Nephron (organoid): ENCODE measurements around the gene TBC1D10A.

Experiments used
- H3K27ac Mint-ChIP-seq, 3 experiments: 2 replicates each; pipeline ENCODE4 v1.8.0; 2020; ENCODE audit warnings: mixed read lengths in 3 of 3, mild to moderate bottlenecking in 2 of 3, moderate library complexity in 1 of 3
- H3K27me3 Mint-ChIP-seq: 2 replicates; pipeline ENCODE4 v1.8.0; 2021; ENCODE audit warnings: low read depth, mild to moderate bottlenecking, moderate library complexity, mixed read lengths
- H3K36me3 Mint-ChIP-seq: 2 replicates; pipeline ENCODE4 v1.8.0; 2020; ENCODE audit warnings: low read depth, mixed read lengths
- H3K4me1 Mint-ChIP-seq: 2 replicates; pipeline ENCODE4 v1.8.0; 2020; ENCODE audit warnings: mixed read lengths
- H3K4me3 Mint-ChIP-seq, 3 experiments: 2 replicates each; pipeline ENCODE4 v1.8.0; 2020; ENCODE audit warnings: mild to moderate bottlenecking in 3 of 3, mixed read lengths in 3 of 3, moderate library complexity in 2 of 3
- H3K9me3 Mint-ChIP-seq: 2 replicates; pipeline ENCODE4 v1.8.0; 2020; ENCODE audit warnings: mixed read lengths
- TF ChIP-seq, protein P1 (sequence below), 3 experiments: fragments of 200-600 bp; sonication (generic); IDR thresholded peaks; one replicate each; pipeline ENCODE4 v1.5.0; 2021; ENCODE audit warnings: antibody characterized with exemption in 3 of 3; ENCODE audit not compliant: unreplicated experiment in 3 of 3

The TBC1D10A gene

GRCh38 chr22:30286331-30286730, 40.4 kb downstream of the TBC1D10A start:
- H3K9me3 Mint-ChIP-seq = no peaks in the 10 kb centered on the region

GRCh38 chr22:30285846-30286200, 40.9 kb downstream of the TBC1D10A start:
- H3K27ac Mint-ChIP-seq = no peak overlapping the region
- H3K36me3 Mint-ChIP-seq = no peaks in the 10 kb centered on the region
- TF ChIP-seq, protein P1, sequence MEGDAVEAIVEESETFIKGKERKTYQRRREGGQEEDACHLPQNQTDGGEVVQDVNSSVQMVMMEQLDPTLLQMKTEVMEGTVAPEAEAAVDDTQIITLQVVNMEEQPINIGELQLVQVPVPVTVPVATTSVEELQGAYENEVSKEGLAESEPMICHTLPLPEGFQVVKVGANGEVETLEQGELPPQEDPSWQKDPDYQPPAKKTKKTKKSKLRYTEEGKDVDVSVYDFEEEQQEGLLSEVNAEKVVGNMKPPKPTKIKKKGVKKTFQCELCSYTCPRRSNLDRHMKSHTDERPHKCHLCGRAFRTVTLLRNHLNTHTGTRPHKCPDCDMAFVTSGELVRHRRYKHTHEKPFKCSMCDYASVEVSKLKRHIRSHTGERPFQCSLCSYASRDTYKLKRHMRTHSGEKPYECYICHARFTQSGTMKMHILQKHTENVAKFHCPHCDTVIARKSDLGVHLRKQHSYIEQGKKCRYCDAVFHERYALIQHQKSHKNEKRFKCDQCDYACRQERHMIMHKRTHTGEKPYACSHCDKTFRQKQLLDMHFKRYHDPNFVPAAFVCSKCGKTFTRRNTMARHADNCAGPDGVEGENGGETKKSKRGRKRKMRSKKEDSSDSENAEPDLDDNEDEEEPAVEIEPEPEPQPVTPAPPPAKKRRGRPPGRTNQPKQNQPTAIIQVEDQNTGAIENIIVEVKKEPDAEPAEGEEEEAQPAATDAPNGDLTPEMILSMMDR (IDR thresholded peaks at IDR 0.05; ENCODE audit: unreplicated experiment in 3 of 3) = no peak
- H3K4me1 Mint-ChIP-seq = peaks cover 13% of the 10 kb centered on the region
- H3K4me3 Mint-ChIP-seq = no peak overlapping the region
- H3K27me3 Mint-ChIP-seq = no peaks in the 10 kb centered on the region
- H3K9me3 Mint-ChIP-seq = no peaks in the 10 kb centered on the region

More at GRCh38 chr22:30286331-30286730, 40.4 kb downstream of the TBC1D10A start:
- Mint-ChIP-seq H3K4me3 (peak overlapping the region; percentile 11 to 68 (median 66)), H3K27me3 (no peaks in the 10 kb centered on the region), H3K36me3 (no peaks in the 10 kb centered on the region), H3K4me1 (peaks cover 13% of the 10 kb centered on the region), H3K27ac (no peak overlapping the region)
- TF ChIP-seq, protein P1 (IDR thresholded peaks at IDR 0.05; ENCODE audit: unreplicated experiment in 3 of 3) = no peak

DNA sequence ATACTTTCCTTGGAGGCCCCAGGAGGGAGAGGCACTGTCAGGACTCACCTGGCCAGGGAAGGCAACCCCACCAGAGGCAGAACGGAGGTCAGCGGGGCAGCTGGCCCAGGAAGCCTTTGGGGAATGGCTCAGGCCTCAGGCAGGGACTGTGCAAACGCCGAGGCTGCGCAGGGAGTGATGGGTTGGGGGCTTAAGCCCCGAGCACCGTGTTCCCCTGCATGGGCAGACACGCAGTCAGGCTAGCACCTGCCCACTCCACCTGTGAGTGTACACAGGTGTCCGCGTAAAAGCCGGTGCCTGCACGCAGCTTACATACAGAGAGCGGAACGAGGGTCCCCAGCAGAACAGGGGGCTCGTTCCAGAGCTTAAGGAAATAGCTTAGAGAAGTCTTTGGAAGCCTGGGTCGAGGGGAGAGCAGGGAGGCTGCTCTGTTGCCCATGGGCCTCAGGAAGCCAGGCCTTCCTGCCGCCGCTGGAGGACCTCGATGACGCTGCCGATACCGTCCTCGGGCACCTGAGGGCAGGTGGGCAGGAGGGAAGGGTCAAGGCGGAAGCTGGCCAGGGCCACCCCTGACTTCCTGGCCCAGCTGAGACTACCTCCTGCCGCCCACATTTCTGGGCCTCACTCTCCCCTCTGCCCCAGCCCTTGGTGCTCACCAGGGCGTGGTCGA, 41.4 kb downstream of the TBC1D10A start:
- no peaks in the 10 kb centered on the region for H3K36me3 Mint-ChIP-seq
- TF ChIP-seq, protein P1 (IDR thresholded peaks at IDR 0.05; ENCODE audit: unreplicated experiment in 3 of 3) = no peak
- H3K27me3 Mint-ChIP-seq = no peaks in the 10 kb centered on the region
- H3K4me3 Mint-ChIP-seq = peak overlapping the region in 1 of 3 experiments; percentile 12
- no peak overlapping the region for H3K27ac Mint-ChIP-seq
- no peaks in the 10 kb centered on the region for H3K9me3 Mint-ChIP-seq
- H3K4me1 Mint-ChIP-seq = peaks cover 9% of the 10 kb centered on the region

DNA sequence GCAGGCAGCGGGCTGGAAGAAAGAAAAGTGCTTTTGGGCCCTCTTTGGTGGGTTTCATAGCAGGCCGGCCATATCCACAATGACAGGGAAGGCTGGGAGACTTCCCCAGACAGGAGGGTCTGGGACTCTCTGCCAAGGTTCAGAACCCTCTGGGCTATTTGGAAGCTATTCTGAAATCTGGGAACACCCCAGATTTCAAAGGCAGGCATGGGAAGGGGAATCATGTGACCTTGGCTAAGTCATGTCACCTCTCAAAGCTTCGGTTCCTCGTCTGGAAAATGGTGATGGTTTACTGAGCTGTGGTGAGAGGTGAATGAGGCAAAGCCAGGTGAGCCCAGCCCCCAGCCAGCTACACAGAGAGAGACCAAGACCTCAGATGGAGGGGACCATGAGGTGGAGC, 42.1 kb downstream of the TBC1D10A start:
- Mint-ChIP-seq H3K27ac (no peak overlapping the region), H3K4me1 (peaks cover 8% of the 10 kb centered on the region), H3K9me3 (no peaks in the 10 kb centered on the region), H3K36me3 (no peaks in the 10 kb centered on the region), H3K27me3 (no peaks in the 10 kb centered on the region), H3K4me3 (peak overlapping the region in 2 of 3 experiments; percentile 15 to 19)
- TF ChIP-seq, protein P1 (IDR thresholded peaks at IDR 0.05; ENCODE audit: unreplicated experiment in 3 of 3) = no peak

DNA sequence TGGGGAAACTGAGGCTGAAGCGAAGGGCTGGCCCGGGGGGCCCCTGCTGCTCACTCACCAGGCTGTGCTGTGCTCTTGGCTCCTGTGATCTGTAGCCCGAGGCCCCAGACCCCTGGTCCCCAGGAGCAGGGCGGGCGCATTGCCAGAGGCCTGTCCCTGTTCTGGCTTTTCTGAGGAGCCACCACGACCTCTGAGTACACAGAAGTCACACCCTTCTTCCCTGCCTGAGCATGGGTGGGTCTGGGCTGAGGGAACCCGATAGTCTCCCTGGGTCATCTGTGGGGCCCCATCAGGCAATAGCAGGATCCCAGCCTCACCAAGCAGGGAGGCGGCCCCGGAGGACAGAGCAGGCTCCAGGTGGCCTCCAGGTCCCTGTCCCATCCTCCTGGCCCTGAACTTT, 42.6 kb downstream of the TBC1D10A start:
- H3K36me3 Mint-ChIP-seq = no peaks in the 10 kb centered on the region
- TF ChIP-seq, protein P1 (IDR thresholded peaks at IDR 0.05; ENCODE audit: unreplicated experiment in 3 of 3) = no peak
- H3K27me3 Mint-ChIP-seq = no peaks in the 10 kb centered on the region
- H3K4me1 Mint-ChIP-seq = peaks cover 8% of the 10 kb centered on the region
- no peaks in the 10 kb centered on the region for H3K9me3 Mint-ChIP-seq
- no peak overlapping the region for H3K4me3 Mint-ChIP-seq
- H3K27ac Mint-ChIP-seq = no peak overlapping the region

- Mint-ChIP-seq H3K36me3 (no peaks in the 10 kb centered on the region), H3K9me3 (no peaks in the 10 kb centered on the region), H3K4me1 (peaks cover 10% of the 10 kb centered on the region), H3K4me3 (no peak overlapping the region), H3K27ac (no peak overlapping the region), H3K27me3 (no peaks in the 10 kb centered on the region)
- TF ChIP-seq, protein P1 (IDR thresholded peaks at IDR 0.05; ENCODE audit: unreplicated experiment in 3 of 3) = no peak
Measured at GRCh38 chr22:30283342-30283741, 43.4 kb downstream of the TBC1D10A start.
